ENCODE measurements around the gene HSD17B2.
A peak's percentile ranks its signal among the peaks of the same experiment; 100 is the strongest.

The HSD17B2 gene

DNA sequence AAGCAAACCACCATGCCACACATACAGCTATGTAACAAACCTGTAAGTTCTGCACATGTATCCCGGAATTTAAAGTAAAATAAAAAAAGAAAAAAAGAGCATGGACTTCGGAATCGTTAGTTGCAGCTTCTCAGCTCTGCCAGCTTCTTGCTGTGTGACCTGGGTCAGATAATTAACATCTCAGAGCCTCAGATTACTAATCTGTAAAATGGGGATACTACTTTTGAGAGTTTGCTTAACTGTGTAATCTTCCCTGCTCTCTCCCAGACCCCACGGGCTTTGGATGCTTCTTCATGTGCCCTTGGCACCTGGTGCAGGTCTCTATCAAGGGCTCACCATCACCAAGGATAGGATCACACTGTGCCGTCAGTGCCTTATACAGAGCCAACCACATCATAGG, 16.6 kb downstream of the HSD17B2 start:
- POLR2A ChIA-PET: no interaction called here
- no peak for TF ChIP-seq L3MBTL2 (conservative IDR thresholded peaks at IDR 0.05)
- TF ChIP-seq SP1 (IDR thresholded peaks at IDR 0.05): no peak
- CTCF ChIA-PET: no interaction called here
- DNase-seq (ENCODE audit: extremely low spot score): no peak

DNA sequence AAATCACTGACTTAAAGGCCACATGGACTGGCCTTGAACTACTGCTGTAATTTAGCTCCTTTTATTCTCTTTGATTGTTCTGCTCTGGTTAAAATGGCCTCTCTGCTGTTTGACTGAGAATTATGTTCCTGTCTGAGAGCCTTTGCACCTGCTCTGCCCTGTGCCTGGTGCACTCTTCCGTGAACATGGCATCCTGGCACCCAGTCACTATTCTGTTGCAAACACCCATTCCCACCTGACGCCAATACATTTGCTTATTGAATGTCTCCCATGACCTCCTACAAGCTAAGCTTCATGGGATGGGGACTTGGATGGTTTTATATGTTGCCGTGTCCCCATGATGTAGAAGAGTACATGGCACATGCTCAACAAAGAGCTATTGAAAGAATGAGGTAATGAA, 20.1 kb downstream of the HSD17B2 start:
- POLR2A ChIA-PET: no interaction called here
- TF ChIP-seq ELF4 (IDR thresholded peaks at IDR 0.05) (no peak), NFRKB (IDR thresholded peaks at IDR 0.05) (no peak), SUZ12 (IDR thresholded peaks at IDR 0.05) (no peak), CTBP1 (IDR thresholded peaks at IDR 0.05; ENCODE audit: borderline replicate concordance) (no peak), HDGF (IDR thresholded peaks at IDR 0.05; ENCODE audit: borderline replicate concordance) (no peak), L3MBTL2 (conservative IDR thresholded peaks at IDR 0.05) (no peak)
- CTCF ChIA-PET: no interaction called here
- DNase-seq (ENCODE audit: extremely low spot score): no peak

DNA sequence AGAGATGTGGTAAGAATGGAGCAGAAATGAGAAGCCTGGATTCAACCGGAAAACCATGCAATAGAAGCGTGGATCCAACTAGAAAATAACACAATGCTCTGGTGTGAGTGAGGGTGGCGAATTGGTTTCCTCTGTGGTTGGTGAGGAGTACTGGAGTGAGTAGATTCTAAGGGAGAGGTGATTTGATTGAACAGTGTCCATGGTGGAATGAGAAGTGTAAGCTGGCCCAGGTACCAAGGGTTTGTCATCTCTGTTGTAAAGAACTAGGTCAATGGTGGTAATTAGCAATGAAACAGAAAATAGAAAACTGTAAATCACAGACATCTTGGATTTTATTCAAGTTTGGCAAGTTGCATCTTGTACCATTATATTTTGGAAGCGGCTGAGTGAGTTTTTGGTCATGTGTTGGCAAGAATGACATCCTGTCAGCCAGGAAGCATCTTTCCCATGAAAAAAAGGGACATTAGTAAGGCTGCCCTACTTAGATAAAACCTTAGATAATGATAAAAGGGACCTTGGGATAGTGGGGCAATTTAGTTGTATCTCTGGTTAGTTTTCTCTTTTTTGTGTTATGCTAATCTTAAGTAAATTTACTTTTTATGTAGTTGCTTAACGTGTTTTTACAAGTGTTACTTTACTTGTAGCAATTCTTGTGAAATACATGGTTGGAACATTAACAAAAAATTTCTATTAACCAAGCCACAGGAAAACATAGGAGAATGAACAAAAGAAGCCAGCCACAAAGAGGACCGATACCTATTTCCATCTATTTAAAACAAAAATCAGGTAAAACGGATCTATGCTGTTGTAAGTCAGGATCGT, 20.9 kb downstream of the HSD17B2 start:
- DNase-seq (ENCODE audit: extremely low spot score): no peak
- TF ChIP-seq FOXM1 (IDR thresholded peaks at IDR 0.05; ENCODE audit: borderline replicate concordance) (no peak), FOXK2 (IDR thresholded peaks at IDR 0.05) (no peak), NFRKB (IDR thresholded peaks at IDR 0.05) (no peak), LEF1 (IDR thresholded peaks at IDR 0.05; ENCODE audit: borderline replicate concordance) (no peak), ARNT (IDR thresholded peaks at IDR 0.05) (no peak), HDGF (IDR thresholded peaks at IDR 0.05; ENCODE audit: borderline replicate concordance) (no peak), BHLHE40 (IDR thresholded peaks at IDR 0.05; ENCODE audit: borderline replicate concordance) (no peak), ZNF384 (IDR thresholded peaks at IDR 0.05) (no peak)
- TF ChIP-seq, protein P1, sequence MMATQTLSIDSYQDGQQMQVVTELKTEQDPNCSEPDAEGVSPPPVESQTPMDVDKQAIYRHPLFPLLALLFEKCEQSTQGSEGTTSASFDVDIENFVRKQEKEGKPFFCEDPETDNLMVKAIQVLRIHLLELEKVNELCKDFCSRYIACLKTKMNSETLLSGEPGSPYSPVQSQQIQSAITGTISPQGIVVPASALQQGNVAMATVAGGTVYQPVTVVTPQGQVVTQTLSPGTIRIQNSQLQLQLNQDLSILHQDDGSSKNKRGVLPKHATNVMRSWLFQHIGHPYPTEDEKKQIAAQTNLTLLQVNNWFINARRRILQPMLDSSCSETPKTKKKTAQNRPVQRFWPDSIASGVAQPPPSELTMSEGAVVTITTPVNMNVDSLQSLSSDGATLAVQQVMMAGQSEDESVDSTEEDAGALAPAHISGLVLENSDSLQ (IDR thresholded peaks at IDR 0.05): no peak
- POLR2A ChIA-PET: no interaction called here
- CTCF ChIA-PET: no interaction called here

DNA sequence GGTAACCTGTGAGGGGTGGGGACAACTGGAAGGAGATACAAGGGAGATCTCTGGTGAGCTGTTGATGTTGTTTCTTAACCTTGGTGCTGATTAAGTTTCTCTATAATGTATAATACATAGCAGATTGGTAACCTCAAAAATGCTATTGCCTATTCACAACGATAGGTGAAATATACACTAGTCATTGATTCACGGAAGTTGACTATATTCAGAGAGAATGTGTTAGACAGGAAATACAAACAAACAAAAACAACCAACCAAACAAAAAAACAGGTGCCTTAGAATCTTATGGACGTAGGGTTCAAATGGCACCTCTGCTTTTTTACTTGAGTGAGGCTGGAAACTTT, 21.5 kb downstream of the HSD17B2 start:
- no peak for DNase-seq (ENCODE audit: extremely low spot score)
- ChIA-PET POLR2A (no interaction called here), CTCF (no interaction called here)
- TF ChIP-seq CTBP1 (IDR thresholded peaks at IDR 0.05; ENCODE audit: borderline replicate concordance): no peak
- TF ChIP-seq BHLHE40 (IDR thresholded peaks at IDR 0.05; ENCODE audit: borderline replicate concordance): no peak
- TF ChIP-seq L3MBTL2 (conservative IDR thresholded peaks at IDR 0.05): no peak

DNA sequence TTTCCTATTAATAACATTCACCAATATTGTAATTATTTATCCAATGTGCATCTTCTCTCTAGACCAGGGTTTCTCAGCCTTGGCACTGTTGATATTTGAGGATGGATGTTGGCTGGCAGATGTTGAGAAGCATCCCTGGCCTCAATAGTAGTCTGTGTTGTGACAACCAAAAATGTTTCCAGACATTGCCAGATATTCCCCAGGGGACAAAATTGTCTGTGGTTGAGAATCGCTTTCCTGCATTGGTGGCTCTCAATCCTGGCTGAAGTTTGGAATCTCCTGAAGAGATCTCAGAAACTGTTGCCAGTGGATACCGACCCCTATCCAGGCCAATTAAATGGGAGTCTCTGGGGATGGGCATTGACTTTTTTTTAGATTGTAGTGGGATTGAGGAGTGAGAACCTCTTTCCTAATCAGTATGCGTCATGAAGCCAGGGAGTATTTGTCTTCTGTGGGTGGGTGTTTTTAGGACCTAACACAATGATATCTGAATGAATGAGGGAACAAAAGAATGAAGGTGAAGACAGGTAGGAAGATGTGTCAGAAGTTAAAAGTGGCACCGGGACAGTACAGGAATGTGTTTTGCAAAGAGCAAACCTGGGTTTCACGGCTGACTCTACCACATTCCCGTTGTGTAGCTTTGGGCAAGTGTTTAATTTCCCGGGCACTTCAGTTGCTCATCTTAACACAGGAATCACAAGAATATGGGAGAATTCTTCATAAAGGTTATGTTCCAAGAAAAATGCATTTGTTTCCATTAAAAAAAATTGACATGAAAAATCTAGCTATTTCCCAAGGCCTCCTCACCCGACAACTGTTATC, 24.3 kb downstream of the HSD17B2 start:
- DNase-seq (ENCODE audit: extremely low spot score): no peak
- POLR2A ChIA-PET: no interaction called here
- TF ChIP-seq ARNT (IDR thresholded peaks at IDR 0.05) (no peak), FOXM1 (IDR thresholded peaks at IDR 0.05; ENCODE audit: borderline replicate concordance) (no peak), BHLHE40 (IDR thresholded peaks at IDR 0.05; ENCODE audit: borderline replicate concordance) (no peak), TARDBP (IDR thresholded peaks at IDR 0.05) (no peak), HDGF (IDR thresholded peaks at IDR 0.05; ENCODE audit: borderline replicate concordance) (no peak), CTBP1 (IDR thresholded peaks at IDR 0.05; ENCODE audit: borderline replicate concordance) (no peak), SP1 (IDR thresholded peaks at IDR 0.05) (no peak), NFRKB (IDR thresholded peaks at IDR 0.05) (no peak), LEF1 (IDR thresholded peaks at IDR 0.05; ENCODE audit: borderline replicate concordance) (no peak), FOXK2 (IDR thresholded peaks at IDR 0.05) (no peak), ZNF384 (IDR thresholded peaks at IDR 0.05) (no peak), L3MBTL2 (conservative IDR thresholded peaks at IDR 0.05) (no peak), SUZ12 (IDR thresholded peaks at IDR 0.05) (no peak)
- TF ChIP-seq, protein P1 (IDR thresholded peaks at IDR 0.05): no peak
- CTCF ChIA-PET: no interaction called here

DNA sequence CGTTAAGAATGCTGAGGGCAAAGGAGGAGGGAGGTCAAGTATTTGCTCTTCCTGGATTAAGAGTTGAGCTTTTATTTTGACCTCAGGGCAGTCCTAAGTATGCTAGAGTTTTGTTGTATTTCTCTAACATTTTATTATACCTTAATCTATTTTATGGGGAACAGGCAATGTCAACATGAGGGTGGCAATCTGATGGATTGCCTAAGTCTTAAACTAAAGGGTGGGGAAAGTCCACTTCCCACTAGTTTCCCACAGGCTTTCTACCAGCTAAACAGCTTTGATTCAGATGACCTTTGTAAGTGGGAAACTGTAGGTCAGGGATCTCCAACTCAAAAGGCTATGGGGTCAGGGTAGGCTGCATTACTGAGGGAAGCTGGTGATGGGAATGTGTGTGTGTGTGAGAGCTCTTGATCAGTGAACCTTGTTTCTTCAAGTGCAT, 24.9 kb downstream of the HSD17B2 start:
- POLR2A ChIA-PET: no interaction called here

DNA sequence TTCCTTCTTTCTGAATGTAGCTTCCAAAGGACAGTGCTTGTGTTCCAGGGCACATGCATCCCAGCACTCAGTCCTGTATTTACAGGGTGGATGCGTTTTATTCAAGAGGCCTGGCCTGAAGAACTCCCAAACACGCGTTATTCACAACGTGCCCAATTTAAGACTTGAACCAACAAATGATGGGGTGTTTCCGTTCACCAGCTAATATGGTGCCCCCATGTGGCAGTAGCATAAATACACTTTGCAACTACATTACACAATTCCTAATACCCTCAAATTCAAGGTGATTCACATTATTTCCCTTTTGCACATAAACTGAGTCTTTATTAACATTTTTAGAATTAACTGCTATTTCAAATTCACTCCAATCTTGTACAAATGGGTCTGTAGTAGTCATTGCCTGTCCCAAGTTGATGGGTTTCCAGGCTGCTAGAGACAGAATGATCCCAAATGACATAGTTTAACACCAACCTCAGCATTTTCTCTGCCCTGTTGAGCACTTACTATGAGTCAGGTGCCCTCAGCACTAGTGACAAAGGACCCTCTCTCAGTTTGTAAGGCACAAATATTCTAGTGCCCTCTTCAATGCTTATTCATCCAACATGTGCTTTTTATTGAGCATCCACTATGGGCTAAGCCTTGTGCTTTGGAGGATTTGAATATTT, 26.9 kb downstream of the HSD17B2 start:
- DNase-seq (ENCODE audit: extremely low spot score): peak; percentile 31

More for the DNA sequence above, 24.9 kb downstream of the HSD17B2 start:
- no peak for DNase-seq (ENCODE audit: extremely low spot score)
- CTCF ChIA-PET: no interaction called here
- TF ChIP-seq ELF4 (IDR thresholded peaks at IDR 0.05): no peak
- TF ChIP-seq TARDBP (IDR thresholded peaks at IDR 0.05): no peak
- TF ChIP-seq CTBP1 (IDR thresholded peaks at IDR 0.05; ENCODE audit: borderline replicate concordance): no peak
- TF ChIP-seq FOXM1 (IDR thresholded peaks at IDR 0.05; ENCODE audit: borderline replicate concordance): no peak
- TF ChIP-seq ZNF384 (IDR thresholded peaks at IDR 0.05): no peak
- no peak for TF ChIP-seq FOXA1 (IDR thresholded peaks at IDR 0.05)
- TF ChIP-seq LEF1 (IDR thresholded peaks at IDR 0.05; ENCODE audit: borderline replicate concordance): no peak

More for the DNA sequence above, 26.9 kb downstream of the HSD17B2 start:
- TF ChIP-seq ZNF384 (IDR thresholded peaks at IDR 0.05) (no peak), FOXM1 (IDR thresholded peaks at IDR 0.05; ENCODE audit: borderline replicate concordance) (no peak), BHLHE40 (IDR thresholded peaks at IDR 0.05; ENCODE audit: borderline replicate concordance) (no peak), FOXA1 (IDR thresholded peaks at IDR 0.05) (no peak), ARNT (IDR thresholded peaks at IDR 0.05) (no peak), TARDBP (IDR thresholded peaks at IDR 0.05) (no peak), ELF4 (IDR thresholded peaks at IDR 0.05) (no peak), SP1 (IDR thresholded peaks at IDR 0.05) (no peak), HDGF (IDR thresholded peaks at IDR 0.05; ENCODE audit: borderline replicate concordance) (no peak), SUZ12 (IDR thresholded peaks at IDR 0.05) (no peak), LEF1 (IDR thresholded peaks at IDR 0.05; ENCODE audit: borderline replicate concordance) (no peak), CTBP1 (IDR thresholded peaks at IDR 0.05; ENCODE audit: borderline replicate concordance) (no peak), NFRKB (IDR thresholded peaks at IDR 0.05) (no peak), FOXK2 (IDR thresholded peaks at IDR 0.05) (no peak), L3MBTL2 (conservative IDR thresholded peaks at IDR 0.05) (no peak)
- TF ChIP-seq, protein P1 (IDR thresholded peaks at IDR 0.05): no peak
- ChIA-PET POLR2A (no interaction called here), CTCF (interaction anchor here (0.5 to 0.9 kb wide), 4 partner anchors 11 to 169 kb away, joined by 3 to 5 read pairs (median 3); no protein-coding TSS in a partner anchor)
